H1 (cell line): ENCODE results near the gene EHD2. TPM values are rescaled to one million over a fixed set of nuclear protein-coding genes. Genes with fewer than 3 reads are reported as not detected.

ENCODE experiments used
- BCL11A ChIP-seq, 2 experiments: IDR thresholded peaks; one replicate each; pipeline ENCODE4 v1.6.1; 2011; ENCODE audit warnings: low read depth in 2 of 2, low read length in 2 of 2, mild to moderate bottlenecking in 2 of 2
- CBX5 ChIP-seq: fragments of 300-800, 300-1000 bp; sonication (generic); IDR thresholded peaks from 2 replicates; pipeline ENCODE4 v1.7.1; 2016; ENCODE audit warnings: antibody characterized with exemption, low read length, low read depth
- CBX8 ChIP-seq: fragments of 300-800, 300-1000 bp; sonication (generic); IDR thresholded peaks from 2 replicates; pipeline ENCODE4 v1.7.1; 2016; ENCODE audit warnings: low read depth, low read length, borderline replicate concordance
- CEBPB ChIP-seq: IDR thresholded peaks from 2 replicates; pipeline ENCODE4 v1.6.1; 2012; ENCODE audit warnings: low read depth, low read length
- JUND ChIP-seq: IDR thresholded peaks from 2 replicates; pipeline ENCODE4 v1.6.1; 2011; ENCODE audit warnings: mild to moderate bottlenecking, improper control_type of control experiment, low read length
- KDM1A ChIP-seq: fragments of 200-600, 300-600 bp; sonication (generic); IDR thresholded peaks from 2 replicates; pipeline ENCODE4 v1.7.1; 2016; ENCODE audit warnings: mild to moderate bottlenecking, low read length, borderline replicate concordance
- KDM4A ChIP-seq: IDR thresholded peaks from one replicate; pipeline ENCODE4 v1.7.1; 2012; ENCODE audit warnings: low read depth, mild to moderate bottlenecking, moderate library complexity, low read length, inconsistent platforms; ENCODE audit not compliant: severe bottlenecking
- SP2 ChIP-seq: IDR thresholded peaks from 2 replicates; pipeline ENCODE4 v1.6.1; 2012; ENCODE audit warnings: mild to moderate bottlenecking, low read length, inconsistent platforms
- SRF ChIP-seq: IDR thresholded peaks from 2 replicates; pipeline ENCODE4 v1.6.1; 2011; ENCODE audit warnings: mild to moderate bottlenecking, low read depth, low read length, moderate library complexity
- polyA plus RNA-seq, 7 experiments: library from polyadenylated mRNA; depleted of rRNA in 3 of 7; stranded (reverse) in 5 of 7; unstranded in 2 of 7; fragments of >200 nt in 5 of 7; fragments of 200-250 nt in 2 of 7; gene quantifications; 1 replicate in 5 of 7; 2 replicates in 1 of 7; 4 replicates in 1 of 7; pipeline versions ENCODE4 v1.2.1 to v1.2.3, GENCODE V29; 2011 to 2013; ENCODE audit warnings: missing spikeins in 2 of 7, mixed read lengths in 2 of 7
- total RNA-seq: library from RNA; stranded (reverse); fragmentation: NEBNext Ultra II Directional; extraction: Animal tissue kit (Norgen Biotek cat#: 25700); gene quantifications from 2 replicates; pipeline ENCODE4 v1.2.1, GENCODE V29; 2021
- TF ChIP-seq, protein P1 (sequence below), 3 experiments: IDR thresholded peaks; 1 replicate in 2 of 3; 2 replicates in 1 of 3; pipeline versions ENCODE4 v1.5.1 to v1.6.1; 2011; ENCODE audit warnings: low read length in 3 of 3, mild to moderate bottlenecking in 3 of 3, inconsistent platforms in 2 of 3, low read depth in 1 of 3, moderate library complexity in 1 of 3; ENCODE audit not compliant: insufficient read depth in 1 of 3; ENCODE audit errors: control extremely low read depth in 1 of 3

Gene EHD2
- total and polyA plus RNA-seq, 2 of the 8 experiments (the other 6 are each of a cell fraction or from before 2014, with no cell fraction given) = 4.5 to 14.3 TPM

DNA sequence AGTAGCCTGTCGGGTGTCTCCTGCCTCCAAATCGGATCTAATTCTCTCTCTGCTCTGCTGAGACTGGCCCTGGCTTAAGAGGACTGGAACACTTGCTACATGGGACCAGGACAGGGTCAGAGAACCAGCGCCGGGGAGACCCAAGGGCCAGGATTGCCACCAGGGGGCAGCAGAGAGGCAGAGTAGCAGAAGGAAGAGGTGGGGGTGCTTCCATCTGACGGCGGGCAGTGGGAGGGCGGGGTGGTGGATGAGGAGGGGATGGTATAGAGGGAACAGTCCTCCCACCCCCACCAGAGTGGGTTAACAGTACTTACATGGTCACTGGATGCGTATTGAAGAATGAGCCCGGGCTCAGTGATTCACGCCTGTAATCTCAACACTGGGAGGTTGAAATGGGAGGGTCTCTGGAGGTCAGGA lies 77.2 kb downstream of the EHD2 start (continued):
- TF ChIP-seq, protein P1, sequence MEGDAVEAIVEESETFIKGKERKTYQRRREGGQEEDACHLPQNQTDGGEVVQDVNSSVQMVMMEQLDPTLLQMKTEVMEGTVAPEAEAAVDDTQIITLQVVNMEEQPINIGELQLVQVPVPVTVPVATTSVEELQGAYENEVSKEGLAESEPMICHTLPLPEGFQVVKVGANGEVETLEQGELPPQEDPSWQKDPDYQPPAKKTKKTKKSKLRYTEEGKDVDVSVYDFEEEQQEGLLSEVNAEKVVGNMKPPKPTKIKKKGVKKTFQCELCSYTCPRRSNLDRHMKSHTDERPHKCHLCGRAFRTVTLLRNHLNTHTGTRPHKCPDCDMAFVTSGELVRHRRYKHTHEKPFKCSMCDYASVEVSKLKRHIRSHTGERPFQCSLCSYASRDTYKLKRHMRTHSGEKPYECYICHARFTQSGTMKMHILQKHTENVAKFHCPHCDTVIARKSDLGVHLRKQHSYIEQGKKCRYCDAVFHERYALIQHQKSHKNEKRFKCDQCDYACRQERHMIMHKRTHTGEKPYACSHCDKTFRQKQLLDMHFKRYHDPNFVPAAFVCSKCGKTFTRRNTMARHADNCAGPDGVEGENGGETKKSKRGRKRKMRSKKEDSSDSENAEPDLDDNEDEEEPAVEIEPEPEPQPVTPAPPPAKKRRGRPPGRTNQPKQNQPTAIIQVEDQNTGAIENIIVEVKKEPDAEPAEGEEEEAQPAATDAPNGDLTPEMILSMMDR (IDR thresholded peaks at IDR 0.05; ENCODE audit: control extremely low read depth in 1 of 3, insufficient read depth in 1 of 3, low read depth in 1 of 3, low read length in 3 of 3) = peak; percentile 94 to 97 (median 95)
- 0 out of 2 replicates have a peak, but pooled peaks have one; percentile 46 for TF ChIP-seq JUND
- no peak for TF ChIP-seq SRF
- TF ChIP-seq SP2 = no peak
- TF ChIP-seq KDM4A = no peak
- no peak for TF ChIP-seq CEBPB
- no peak for TF ChIP-seq KDM1A
- TF ChIP-seq CBX5 = no peak
- TF ChIP-seq CBX8 = no peak
- no peak for TF ChIP-seq BCL11A (IDR thresholded peaks at IDR 0.05; ENCODE audit: low read depth in 2 of 2, low read length in 2 of 2)
